ENCODE data around the gene SYT3. TPM values are rescaled to one million over a fixed set of nuclear protein-coding genes. Genes with fewer than 3 reads are reported as not detected.

SYT3 gene
- total RNA-seq, 1 experiment from 2014 or later = 14.6 TPM

DNA sequence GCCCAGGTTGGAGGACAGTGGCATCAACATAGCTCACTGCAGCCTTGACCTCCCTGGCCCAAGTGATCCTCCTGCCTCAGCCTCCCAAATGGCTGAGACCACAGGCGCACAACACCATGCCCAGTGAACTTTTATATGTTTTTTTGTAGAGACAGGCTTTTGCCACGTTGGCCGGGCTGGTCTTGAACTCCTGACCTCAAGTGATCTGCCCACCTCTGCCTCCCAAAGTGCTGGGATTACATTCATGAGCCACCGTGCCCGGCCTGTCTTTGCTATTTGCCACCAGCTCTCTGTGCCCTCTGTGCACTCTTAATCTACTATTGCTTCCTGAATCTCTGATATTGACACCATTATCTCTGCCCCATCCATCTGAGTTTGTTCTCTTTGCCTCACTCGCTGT, 37.2 kb downstream of the SYT3 start:
- ChIA-PET CTCF (interaction anchor here (0.9 kb wide), 1 partner anchor 65 kb away, joined by 3 read pairs; no protein-coding TSS in a partner anchor), POLR2A (no interaction called here)
- H3K27ac Mint-ChIP-seq = no peak overlapping the region
- H3K36me3 Mint-ChIP-seq = peaks cover 18% of the 10 kb centered on the region
- ATAC-seq (no peak), DNase-seq (ENCODE audit: low spot score) (no peak)
- peaks cover 76% of the 10 kb centered on the region for H3K27me3 Mint-ChIP-seq (ENCODE audit: low read depth)
- peaks cover 5% of the 10 kb centered on the region; the same call in 1 of the 2 replicates for H3K4me1 Mint-ChIP-seq
- TF ChIP-seq, protein P1, sequence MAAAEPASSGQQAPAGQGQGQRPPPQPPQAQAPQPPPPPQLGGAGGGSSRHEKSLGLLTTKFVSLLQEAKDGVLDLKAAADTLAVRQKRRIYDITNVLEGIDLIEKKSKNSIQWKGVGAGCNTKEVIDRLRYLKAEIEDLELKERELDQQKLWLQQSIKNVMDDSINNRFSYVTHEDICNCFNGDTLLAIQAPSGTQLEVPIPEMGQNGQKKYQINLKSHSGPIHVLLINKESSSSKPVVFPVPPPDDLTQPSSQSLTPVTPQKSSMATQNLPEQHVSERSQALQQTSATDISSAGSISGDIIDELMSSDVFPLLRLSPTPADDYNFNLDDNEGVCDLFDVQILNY (CRISPR knock-in tag; IDR thresholded peaks at IDR 0.05) = no peak
- TF ChIP-seq GABPB1 (CRISPR knock-in tag; IDR thresholded peaks at IDR 0.05) (no peak), ZNF416 (CRISPR knock-in tag; IDR thresholded peaks at IDR 0.05) (no peak), ZNF425 (CRISPR knock-in tag; conservative IDR thresholded peaks at IDR 0.05) (no peak), GTF2I (CRISPR knock-in tag; conservative IDR thresholded peaks at IDR 0.05) (no peak), ZNF138 (CRISPR knock-in tag; conservative IDR thresholded peaks at IDR 0.05) (no peak), CBFB (CRISPR knock-in tag; IDR thresholded peaks at IDR 0.05; ENCODE audit: low read depth) (no peak), TEAD4 (CRISPR knock-in tag; IDR thresholded peaks at IDR 0.05) (no peak), MXD4 (CRISPR knock-in tag; IDR thresholded peaks at IDR 0.05; ENCODE audit: borderline replicate concordance) (no peak), NR2C2 (CRISPR knock-in tag; IDR thresholded peaks at IDR 0.05) (no peak), CREB1 (CRISPR knock-in tag; IDR thresholded peaks at IDR 0.05) (no peak), SMAD4 (CRISPR knock-in tag; IDR thresholded peaks at IDR 0.05) (no peak), ZNF317 (CRISPR knock-in tag; IDR thresholded peaks at IDR 0.05; ENCODE audit: borderline replicate concordance, low read depth) (no peak), JAZF1 (CRISPR knock-in tag; IDR thresholded peaks at IDR 0.05) (no peak), SP1 (CRISPR knock-in tag; conservative IDR thresholded peaks at IDR 0.05) (no peak)
- TF ChIP-seq, protein P2, sequence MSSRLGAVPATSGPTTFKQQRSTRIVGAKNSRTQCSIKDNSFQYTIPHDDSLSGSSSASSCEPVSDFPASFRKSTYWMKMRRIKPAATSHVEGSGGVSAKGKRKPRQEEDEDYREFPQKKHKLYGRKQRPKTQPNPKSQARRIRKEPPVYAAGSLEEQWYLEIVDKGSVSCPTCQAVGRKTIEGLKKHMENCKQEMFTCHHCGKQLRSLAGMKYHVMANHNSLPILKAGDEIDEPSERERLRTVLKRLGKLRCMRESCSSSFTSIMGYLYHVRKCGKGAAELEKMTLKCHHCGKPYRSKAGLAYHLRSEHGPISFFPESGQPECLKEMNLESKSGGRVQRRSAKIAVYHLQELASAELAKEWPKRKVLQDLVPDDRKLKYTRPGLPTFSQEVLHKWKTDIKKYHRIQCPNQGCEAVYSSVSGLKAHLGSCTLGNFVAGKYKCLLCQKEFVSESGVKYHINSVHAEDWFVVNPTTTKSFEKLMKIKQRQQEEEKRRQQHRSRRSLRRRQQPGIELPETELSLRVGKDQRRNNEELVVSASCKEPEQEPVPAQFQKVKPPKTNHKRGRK (CRISPR knock-in tag; IDR thresholded peaks at IDR 0.05; ENCODE audit: borderline replicate concordance) = no peak
- TF ChIP-seq, protein P3, sequence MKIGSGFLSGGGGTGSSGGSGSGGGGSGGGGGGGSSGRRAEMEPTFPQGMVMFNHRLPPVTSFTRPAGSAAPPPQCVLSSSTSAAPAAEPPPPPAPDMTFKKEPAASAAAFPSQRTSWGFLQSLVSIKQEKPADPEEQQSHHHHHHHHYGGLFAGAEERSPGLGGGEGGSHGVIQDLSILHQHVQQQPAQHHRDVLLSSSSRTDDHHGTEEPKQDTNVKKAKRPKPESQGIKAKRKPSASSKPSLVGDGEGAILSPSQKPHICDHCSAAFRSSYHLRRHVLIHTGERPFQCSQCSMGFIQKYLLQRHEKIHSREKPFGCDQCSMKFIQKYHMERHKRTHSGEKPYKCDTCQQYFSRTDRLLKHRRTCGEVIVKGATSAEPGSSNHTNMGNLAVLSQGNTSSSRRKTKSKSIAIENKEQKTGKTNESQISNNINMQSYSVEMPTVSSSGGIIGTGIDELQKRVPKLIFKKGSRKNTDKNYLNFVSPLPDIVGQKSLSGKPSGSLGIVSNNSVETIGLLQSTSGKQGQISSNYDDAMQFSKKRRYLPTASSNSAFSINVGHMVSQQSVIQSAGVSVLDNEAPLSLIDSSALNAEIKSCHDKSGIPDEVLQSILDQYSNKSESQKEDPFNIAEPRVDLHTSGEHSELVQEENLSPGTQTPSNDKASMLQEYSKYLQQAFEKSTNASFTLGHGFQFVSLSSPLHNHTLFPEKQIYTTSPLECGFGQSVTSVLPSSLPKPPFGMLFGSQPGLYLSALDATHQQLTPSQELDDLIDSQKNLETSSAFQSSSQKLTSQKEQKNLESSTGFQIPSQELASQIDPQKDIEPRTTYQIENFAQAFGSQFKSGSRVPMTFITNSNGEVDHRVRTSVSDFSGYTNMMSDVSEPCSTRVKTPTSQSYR (CRISPR knock-in tag; IDR thresholded peaks at IDR 0.05) = no peak
- peaks cover 22% of the 10 kb centered on the region for H3K9me3 Mint-ChIP-seq
- H3K4me3 Mint-ChIP-seq = no peak overlapping the region

DNA sequence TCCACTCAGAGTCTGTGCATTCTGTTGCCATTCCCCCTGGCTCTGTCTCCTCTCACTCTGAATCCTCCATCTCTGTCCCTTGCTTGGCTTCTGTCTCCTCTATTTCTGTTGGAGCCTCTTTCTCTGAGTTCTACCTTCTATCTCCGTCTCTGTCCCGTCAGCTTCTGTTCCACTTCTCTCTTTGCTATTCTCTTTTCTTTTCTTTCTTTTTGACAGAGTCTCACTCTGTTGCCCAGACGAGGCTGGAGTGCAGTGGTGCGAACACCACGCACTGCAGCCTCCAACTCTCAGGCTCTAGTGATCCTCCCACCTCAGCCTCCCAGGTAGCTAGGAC, 37.6 kb downstream of the SYT3 start:
- Mint-ChIP-seq H3K9me3 (peaks cover 18% of the 10 kb centered on the region), H3K4me1 (peaks cover 4% of the 10 kb centered on the region; the same call in 1 of the 2 replicates), H3K27ac (no peak overlapping the region), H3K27me3 (ENCODE audit: low read depth) (peaks cover 72% of the 10 kb centered on the region), H3K36me3 (peaks cover 13% of the 10 kb centered on the region), H3K4me3 (no peak overlapping the region)
- ChIA-PET POLR2A (no interaction called here), CTCF (interaction anchor here (0.9 kb wide), 1 partner anchor 64 kb away, joined by 3 read pairs; no protein-coding TSS in a partner anchor)
- no peak for DNase-seq (ENCODE audit: low spot score)
- ATAC-seq = no peak
- TF ChIP-seq ZBTB43 (CRISPR knock-in tag; IDR thresholded peaks at IDR 0.05) (no peak), NR2C2 (CRISPR knock-in tag; IDR thresholded peaks at IDR 0.05) (no peak), NFYB (CRISPR knock-in tag; conservative IDR thresholded peaks at IDR 0.05; ENCODE audit: low read depth) (no peak), GRHL2 (CRISPR knock-in tag; IDR thresholded peaks at IDR 0.05; ENCODE audit: insufficient replicate concordance, severe bottlenecking) (no peak), RORB (CRISPR knock-in tag; IDR thresholded peaks at IDR 0.05) (no peak)
- TF ChIP-seq, protein P4, sequence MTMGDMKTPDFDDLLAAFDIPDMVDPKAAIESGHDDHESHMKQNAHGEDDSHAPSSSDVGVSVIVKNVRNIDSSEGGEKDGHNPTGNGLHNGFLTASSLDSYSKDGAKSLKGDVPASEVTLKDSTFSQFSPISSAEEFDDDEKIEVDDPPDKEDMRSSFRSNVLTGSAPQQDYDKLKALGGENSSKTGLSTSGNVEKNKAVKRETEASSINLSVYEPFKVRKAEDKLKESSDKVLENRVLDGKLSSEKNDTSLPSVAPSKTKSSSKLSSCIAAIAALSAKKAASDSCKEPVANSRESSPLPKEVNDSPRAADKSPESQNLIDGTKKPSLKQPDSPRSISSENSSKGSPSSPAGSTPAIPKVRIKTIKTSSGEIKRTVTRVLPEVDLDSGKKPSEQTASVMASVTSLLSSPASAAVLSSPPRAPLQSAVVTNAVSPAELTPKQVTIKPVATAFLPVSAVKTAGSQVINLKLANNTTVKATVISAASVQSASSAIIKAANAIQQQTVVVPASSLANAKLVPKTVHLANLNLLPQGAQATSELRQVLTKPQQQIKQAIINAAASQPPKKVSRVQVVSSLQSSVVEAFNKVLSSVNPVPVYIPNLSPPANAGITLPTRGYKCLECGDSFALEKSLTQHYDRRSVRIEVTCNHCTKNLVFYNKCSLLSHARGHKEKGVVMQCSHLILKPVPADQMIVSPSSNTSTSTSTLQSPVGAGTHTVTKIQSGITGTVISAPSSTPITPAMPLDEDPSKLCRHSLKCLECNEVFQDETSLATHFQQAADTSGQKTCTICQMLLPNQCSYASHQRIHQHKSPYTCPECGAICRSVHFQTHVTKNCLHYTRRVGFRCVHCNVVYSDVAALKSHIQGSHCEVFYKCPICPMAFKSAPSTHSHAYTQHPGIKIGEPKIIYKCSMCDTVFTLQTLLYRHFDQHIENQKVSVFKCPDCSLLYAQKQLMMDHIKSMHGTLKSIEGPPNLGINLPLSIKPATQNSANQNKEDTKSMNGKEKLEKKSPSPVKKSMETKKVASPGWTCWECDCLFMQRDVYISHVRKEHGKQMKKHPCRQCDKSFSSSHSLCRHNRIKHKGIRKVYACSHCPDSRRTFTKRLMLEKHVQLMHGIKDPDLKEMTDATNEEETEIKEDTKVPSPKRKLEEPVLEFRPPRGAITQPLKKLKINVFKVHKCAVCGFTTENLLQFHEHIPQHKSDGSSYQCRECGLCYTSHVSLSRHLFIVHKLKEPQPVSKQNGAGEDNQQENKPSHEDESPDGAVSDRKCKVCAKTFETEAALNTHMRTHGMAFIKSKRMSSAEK (CRISPR knock-in tag; IDR thresholded peaks at IDR 0.05; ENCODE audit: borderline replicate concordance) = no peak
